Skin of body (tissue), 2 donors: ENCODE data around the gene ALCAM. TPM values are rescaled to one million over a fixed set of nuclear protein-coding genes. Genes with fewer than 3 reads are reported as not detected.

Source experiments
- DNase-seq: peaks from one replicate; lab custom pipeline; 2025; lab: John Stamatoyannopoulos, UW
- total RNA-seq: library from RNA; depleted of rRNA; stranded (reverse); fragments of >200 nt; gene quantifications from one replicate; pipeline ENCODE4 v1.2.3, GENCODE V29; 2014

The ALCAM gene
- total RNA-seq, 1 donor from 2014 or later = 49.3 TPM

DNA sequence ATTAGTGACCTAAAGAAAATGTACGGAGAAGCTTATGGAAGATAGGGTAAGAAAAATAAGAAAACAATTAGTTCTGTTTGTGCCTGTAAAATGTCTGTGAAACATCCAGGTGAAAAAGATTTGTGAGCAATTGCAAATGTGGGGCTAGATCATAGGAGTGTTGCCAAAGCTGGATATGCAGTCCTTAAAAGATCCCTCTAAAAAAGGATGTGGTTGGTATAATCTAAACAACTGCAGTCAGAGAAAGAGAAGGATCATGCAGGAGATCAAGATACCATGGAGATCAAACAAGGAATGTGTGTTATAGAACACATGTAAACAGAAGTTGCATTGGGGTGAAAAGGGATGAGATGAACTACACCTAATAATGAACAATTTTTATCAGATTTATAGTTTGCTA lies 116.8 kb downstream of the ALCAM start:
- DNase-seq = no peak

DNA sequence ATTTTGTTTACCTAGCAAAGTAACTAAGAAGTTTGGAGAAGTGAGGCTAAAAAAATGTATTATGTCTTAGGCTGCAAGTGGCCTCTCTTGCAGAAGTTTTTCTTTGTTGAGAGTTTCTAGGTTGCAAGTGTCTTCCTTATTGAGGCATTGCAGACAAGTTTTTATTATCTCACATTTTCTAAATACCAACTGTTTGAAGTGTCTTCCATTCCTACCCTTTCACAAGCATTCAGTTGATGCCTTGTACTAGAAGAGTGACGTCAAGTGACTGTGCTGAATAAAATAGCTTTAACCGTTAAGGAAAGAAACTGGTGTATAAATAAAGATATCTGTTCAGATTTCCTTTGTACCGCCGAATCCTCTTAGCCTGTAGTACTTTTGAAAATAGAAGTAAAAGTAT lies 123.3 kb downstream of the ALCAM start:
- DNase-seq = no peak

DNA sequence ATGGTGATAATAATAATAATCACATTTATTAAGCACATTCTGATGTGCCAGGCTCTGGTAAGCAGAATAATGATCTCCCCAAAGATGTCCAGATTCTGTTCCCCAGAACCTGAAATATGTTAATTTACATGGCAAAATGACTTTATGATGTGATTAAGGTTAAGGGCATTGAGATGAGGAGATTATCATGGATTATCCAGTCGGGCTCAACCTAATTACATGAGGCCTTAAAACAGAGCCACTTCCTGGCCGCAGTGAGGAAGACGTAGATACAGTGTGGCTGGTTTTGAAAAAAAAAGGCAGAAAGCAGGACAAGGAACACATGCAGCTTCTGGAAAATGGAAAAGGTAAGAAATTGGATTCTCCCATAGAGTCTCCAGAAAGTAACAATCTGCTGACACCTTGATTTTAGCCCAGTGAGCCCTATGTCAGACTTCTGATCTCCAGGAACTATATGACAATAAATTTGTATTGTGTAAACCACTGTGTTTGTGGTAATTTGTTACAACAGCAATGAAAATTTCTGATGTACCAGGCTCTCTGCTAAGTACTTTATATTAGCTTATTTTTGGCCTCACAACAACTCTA lies 126.7 kb downstream of the ALCAM start:
- no peak for DNase-seq

DNA sequence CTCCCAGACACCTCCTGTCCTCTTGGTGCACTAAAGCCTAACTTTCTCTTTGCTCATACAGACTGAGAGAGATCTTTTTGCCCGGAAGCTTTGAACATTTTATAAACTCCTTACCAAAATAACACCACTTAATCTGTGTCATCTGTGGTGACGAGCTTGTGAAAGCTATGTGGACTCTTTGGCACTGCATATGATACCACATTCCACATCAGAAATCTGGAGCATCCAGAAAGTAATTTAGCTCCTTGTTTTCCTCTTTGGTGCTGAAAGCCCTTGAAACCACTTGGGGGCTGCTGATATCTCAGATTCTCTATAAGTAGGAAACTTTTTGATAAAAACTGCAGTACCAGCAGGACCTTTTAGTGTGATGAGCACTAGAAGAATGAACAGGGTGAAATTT lies 128.3 kb downstream of the ALCAM start:
- DNase-seq = no peak

DNA sequence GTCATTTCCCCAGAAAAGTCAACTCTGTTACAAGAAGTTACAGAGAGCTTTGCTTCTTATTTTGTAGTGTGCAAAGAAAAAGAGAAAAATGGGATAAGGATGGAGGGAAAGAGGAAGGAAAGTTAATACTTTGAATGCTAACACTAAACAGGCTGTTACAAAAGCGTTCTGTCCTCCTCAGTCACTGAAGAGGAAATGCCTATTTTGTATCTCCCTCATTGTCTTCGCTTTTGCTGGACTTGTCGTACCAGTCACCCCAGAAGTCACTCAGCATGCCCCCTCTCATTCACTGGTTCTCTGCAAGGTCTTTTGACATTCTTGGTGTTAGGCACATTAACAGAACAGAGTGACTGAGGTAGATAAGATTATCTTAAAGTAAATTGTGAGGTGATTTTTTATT lies 129.6 kb downstream of the ALCAM start:
- no peak for DNase-seq

DNA sequence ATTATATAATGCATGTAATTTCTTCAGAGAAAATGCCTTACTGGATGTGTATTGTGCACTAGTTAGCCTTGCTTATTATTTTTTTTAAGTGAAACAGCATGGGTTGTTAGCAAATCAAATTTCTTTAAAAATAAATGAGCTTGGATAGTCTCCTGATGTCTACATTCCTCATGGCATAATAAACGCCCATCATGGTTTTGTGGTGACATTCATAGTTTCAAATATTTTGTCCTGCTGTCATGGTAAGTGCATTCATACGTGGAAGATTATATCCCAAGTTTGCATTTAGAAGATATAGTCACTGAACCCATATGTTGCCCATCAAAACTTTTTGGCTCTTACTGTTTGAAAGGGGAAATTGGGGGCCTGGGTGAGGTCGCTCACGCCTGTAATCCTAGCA lies 130.7 kb downstream of the ALCAM start:
- no peak for DNase-seq

DNA sequence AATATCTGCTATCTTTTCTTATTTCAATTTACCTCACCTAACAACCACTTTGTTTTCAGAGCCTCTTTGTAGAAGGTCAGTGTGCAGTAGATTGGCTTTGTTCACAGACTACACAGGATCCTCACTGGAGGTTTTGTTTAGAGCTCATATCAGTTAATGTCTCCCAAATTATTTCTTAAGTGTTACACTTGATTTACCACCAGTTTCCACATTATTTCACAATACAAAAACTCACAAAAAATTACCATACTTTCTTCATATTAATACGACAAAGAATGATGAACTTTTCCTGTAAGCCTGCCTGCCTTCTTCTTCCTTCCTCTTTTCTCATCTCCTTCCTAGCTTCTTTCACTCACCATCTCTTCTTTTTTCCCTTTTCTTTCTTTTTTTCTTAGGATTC lies 133.3 kb downstream of the ALCAM start:
- no peak for DNase-seq

DNA sequence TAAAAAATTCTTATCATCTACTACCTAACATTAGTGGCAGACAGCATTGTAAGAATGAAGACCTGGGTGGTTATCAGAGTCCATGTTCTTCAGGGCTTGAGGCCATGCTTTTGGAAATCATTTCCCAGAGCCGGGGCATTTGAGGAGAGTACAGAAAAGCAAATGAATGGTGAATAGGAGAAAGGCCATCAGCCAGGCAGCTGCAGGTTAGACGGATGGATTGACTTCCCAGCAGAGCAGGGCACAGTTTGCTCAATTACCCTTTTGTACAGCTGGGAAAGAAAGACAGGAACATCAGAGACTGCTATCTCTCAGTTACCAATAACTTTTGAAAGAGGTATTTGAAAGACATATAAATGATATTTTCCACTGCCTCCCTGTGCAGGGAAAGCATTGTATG lies 135.6 kb downstream of the ALCAM start:
- no peak for DNase-seq

DNA sequence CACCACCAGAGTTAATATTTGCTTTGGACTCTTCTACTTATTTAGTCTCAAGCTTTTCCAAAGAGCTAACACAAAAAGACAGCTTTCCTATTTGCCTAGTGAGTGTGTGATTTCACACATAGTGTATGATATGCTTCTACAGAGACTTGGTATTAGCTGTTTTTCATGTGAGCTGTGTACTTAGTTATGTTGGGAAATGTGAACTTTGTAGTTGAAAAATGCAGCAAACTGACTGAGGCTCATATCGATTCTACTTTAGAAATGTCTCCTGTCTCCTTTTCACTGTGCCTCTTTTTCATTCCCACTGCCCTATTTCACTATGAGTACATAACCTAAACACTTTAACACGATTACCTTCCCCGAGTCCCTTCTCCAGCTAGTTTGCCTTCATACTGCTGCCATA lies 136.5 kb downstream of the ALCAM start:
- no peak for DNase-seq

DNA sequence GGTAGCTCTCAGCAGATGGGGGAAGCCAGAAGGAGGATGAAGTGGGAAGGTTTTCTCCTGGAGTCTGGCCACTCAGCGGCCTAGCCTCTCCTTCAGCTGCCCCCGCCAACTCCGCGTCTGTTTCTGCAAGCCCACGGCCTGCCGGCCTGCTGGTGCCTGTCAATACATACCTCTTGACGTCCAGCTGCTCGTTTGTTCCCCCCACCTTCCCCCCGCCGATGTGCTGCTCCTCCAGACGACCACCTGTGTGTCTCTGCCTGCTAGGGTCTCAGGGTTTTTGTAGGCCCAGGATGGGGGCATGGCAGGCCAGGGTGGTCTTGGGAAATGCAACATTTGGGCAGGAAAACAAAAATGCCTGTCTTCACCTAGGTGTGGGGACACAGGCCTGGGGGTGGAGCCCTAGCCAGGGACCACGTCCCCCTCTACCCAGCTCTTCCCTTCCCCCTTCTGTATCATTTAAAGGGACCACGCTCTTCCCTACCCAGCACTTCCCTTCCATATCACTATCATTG lies 137.8 kb downstream of the ALCAM start:
- DNase-seq = no peak

DNA sequence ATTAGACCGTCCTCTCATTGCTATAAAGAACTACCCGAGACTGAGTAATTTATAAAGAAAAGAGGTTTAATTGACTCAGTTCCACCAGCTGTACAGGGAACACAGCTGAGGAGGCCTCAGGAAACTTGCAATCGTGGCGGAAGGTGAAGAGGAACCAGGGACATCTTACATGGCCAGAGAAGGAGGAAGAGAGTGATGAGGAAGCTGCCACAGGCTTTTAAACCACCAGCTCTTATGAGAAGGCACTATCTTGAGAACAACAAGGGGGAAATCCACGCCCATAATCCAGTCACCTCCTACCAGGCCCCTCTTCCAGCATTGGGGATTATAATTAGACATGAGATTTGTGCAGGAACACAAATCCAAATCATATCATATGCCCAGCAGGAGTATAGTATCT lies 138.5 kb downstream of the ALCAM start:
- DNase-seq = no peak

DNA sequence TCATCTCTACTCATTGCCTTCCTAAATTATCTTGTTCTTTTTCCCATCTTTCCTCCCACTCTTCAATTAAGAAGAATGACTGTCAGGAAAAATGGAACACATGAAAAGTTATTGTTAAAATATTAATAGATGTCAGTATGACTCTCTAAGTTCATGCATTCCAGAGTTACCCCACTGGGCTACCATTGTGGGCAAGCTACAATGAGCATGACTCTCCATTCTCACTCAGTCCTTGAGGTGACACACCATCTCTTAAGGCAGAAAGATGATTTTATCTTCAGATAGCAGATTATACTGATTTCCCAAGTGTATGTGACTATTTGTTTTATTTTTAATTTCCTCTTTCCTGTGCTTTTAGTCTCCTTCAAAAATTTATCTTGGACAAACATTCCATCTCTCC lies 144.3 kb downstream of the ALCAM start:
- DNase-seq = no peak

DNA sequence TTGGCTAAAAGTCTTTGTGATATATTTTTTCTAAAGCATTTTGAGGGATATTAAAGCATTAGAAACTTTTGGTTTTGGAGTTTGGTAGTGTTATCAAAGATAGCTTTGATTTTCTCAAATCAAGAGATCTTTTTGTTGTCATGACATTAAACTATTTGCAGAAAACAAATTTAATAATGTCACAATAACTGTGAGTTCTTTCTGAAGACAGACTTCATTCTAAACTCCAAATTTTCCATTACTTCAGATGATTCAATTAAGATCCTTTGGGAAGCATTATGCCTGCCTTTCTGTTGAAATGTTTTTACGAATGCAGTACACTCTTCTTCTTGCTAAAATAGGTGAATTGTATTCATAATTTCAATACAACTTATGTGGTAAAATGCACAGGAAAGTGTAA lies 145.4 kb downstream of the ALCAM start:
- peak; percentile 20 for DNase-seq

DNA sequence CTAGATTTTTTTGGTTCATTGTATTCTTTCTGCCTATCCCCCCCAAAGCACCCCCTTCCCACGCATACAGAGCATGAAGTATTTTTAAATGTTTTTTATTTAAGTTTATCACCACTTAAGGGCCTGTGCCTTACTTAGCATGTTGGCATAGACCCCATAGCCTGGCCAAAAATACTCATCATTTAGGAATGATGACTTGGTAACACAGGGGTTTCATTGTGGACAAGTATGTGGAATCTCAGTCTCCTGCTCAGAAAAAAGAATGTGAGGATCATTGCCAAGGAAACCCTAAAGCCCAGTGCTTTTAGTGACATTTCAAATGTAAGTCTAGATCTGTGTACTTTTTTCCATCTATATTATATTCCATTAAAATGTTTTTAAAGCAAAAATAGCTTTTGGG lies 146.3 kb downstream of the ALCAM start:
- DNase-seq = no peak

DNA sequence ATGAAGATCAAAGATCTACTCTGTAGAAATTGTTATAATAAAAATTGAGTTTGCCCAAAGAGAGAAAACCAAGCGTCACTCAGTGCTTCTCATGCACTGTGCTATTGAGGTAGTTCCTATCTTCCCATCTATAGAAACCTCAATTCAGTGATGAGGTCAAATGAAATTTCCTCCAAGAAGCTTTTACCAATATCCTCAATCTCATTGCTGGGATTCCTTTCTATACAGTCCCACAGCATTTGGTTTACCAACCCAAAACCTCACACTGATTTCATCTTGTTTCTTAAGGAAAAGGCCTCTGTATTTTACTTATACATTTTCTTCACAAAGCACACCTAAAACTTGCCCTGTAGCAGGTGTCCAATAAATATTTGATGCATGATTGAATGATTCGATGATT lies 147.2 kb downstream of the ALCAM start:
- no peak for DNase-seq

DNA sequence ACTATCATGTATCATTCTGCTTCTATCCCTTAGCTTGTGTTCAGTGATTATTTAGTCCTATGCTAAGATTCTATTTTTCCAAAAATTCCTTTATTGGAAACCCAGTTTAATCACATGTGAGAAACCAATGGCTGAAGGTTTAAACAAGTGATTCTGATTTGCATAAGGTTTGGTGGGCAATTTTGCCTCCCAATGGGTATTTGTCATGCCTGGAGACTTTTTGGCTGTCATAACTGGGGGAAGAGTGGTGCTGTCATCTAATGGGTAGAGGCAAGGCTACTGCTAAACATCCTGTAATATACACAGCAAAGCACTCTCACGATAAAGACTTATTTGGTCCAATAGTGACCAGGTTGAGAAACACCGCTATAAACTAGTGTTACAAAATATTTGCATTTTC lies 148.7 kb downstream of the ALCAM start:
- no peak for DNase-seq

DNA sequence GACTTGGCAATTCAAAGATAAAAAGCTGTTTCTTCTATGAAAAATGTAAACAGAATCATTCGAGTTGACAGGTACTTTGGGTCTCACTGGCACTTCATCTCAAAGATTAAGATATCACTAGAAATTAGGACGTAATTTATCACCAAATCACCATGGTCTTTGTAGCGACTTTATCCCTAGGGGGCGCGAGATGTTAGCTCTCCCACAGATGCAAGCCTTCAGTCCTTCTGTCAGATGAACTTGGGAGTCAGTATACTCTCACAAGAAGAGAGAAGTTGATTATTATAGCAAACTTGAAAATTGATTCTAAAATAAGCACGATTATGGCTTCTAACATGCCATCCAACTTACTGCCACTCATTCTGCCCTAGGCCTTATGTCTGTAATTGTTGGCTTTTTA lies 150.3 kb downstream of the ALCAM start:
- no peak for DNase-seq

DNA sequence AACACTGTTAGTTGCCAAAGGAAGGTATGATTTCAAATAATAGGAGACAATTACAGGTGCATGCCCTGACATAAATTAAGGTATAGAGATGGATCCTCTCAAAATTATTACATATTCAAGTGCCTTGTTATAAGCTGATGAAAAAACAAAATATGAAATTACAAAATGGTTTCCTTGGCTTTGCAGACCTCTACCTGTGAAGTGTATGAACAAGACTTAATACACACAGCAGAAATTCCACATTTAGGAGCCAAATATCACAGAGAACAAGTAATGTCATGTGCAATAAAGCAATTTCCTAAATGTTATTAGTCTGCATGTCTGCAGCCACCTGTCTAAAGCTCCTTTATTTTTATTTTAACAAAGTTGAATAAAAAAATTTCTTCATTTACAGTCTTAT lies 151.5 kb downstream of the ALCAM start:
- DNase-seq = no peak

DNA sequence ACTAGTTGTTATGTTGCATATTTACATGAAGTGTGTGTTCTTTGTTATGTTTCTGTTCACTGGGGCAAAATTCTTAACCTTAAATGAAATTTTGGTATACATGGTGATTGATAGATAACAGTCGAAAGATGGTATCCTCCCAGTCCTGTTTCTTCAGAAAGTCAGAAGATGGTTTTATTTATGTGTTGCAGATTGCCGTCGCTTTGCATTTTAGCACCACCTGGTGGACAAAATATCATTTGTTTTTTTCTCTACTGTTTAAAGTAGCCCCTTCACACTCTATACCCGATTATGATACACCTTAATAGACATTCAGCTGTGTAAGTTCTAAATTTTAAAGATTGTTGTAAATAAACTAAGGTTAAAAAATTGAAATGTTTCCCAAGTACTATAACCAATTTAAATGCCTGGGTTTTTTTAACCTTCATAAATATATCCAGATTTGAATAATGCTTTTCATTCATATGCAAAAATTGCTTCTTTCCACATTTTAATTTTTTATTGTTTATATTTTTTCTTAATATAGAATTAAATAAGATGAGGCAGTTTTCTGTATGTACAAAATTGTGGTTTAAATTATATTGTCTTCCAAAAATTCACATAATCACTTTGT lies 152.2 kb downstream of the ALCAM start:
- DNase-seq = peak; percentile 15

DNA sequence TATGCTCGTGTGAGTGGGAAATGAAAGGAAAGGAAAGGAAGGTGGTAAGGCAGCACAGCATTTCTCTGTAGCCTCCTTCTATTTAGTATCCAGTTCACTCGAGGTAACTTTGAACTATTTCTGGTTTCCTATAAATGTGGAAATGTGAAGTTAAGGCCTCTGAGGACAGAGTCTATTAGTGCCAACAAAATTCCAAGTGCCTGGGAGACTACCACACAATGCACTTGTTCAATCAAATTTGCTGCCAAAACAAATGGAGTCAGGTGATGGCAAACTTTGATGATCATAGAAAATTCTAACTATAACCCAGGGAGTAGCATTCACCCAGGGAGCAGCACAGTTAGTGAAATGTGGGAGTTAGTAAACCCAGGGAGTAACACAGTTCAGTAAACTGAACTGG lies 155.1 kb downstream of the ALCAM start:
- no peak for DNase-seq

DNA sequence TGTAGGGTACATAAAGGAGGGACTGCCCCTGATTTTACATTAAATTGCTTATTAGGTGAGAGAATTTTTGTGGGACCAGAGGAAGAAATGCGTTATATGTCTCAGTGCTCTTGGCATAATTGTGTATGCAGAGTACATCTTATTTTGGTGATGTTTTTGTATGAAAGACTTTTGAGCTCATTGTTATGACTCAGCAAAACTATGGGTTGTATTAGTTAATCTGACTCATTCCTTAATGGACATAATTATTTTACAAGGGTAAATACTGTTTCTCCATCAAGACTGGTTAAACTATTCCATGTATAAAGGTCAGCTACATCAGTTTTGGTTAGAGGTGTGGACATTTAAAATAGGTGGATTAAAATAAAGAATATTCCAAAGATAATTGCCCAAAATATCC lies 156.8 kb downstream of the ALCAM start:
- DNase-seq = no peak

DNA sequence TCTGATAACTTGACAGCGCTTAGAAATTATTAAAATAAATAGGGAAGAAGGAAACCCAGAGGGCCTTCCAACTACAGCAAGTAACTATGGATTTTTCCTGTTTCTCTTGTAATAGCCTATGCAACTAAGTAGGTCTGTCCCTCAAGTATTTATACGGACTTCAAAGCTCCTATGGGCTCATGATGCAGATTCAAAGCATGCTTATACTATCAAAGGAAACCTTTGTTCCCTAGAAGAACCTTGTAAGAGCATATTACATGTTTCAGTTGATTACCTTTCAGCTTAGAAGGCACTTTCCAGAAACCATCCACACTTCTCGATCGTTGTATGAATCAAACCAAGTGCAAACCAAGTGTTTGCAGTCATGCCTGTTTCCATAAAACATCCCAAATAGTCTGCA lies 158.8 kb downstream of the ALCAM start:
- no peak for DNase-seq

DNA sequence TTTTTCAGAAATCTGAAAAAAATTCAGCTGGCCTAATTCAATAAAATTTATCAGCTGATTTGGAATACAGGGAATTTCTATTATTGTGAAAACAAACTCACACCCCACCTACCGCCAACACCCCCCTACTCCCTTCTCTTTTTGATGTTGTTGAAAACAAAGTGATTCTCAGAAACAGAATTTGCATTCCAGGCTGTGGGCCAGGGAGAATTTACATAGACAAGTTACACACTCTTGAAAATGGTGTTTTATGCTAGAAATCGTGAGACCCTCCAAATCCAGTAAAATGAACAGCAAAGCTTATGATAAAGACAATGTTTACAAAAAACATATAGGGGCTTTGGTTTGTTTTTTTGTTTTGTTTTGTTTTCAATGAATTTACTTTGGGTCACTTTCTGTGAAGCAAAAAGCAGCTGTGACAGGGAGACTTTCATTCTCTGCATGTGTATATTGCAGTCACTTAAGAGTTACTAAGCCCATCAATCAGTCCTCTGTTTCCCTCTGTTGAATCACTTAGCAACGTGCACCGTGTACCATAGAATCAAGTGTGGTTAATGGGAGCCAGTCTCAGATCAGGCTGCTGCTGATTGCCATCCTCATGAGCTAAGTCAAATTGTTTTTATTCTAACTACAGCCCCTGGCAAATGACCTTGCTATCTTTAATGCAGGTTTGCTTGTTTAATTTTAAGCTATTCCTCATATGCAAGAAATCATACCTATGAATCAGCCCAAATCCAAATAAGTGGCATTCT lies 159.8 kb downstream of the ALCAM start:
- no peak for DNase-seq
